ENCODE measurements around the gene HMX3.

The HMX3 gene

DNA sequence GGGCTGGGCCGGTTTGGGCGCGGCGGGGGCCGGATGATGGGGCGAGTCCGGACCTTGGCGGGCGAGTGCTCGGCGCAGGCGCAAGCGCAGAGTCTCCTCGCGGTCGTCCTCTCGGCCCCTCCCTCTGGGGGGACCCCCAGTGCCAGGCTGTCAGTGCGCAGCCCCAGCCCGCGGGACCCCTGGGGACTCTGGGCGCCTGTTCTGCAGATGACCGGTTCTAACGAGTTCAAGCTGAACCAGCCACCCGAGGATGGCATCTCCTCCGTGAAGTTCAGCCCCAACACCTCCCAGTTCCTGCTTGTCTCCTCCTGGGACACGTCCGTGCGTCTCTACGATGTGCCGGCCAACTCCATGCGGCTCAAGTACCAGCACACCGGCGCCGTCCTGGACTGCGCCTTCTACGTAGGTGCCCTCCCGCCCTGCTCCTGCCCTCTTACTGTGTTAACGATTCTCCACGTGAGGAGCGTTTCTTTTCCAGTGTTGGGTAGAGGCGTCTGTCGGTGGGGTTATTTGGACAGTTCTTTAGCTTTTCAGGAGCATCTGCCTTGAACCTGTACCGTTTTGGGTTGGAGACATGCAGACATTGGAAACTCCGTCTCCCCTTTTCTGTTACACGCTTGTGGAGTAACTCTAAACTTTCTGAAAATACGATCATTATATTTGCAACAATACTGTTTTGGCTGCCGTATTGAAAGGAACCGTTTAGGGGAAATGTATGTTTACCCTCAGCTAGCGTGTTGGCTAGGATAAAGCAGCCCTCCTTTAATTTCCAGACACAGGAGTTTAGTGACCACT, 19.1 kb downstream of the HMX3 start:
- H3K27ac ChIP-seq: peak overlapping the region; percentile 81
- no peak for TF ChIP-seq ZFX (IDR thresholded peaks at IDR 0.05; ENCODE audit: borderline replicate concordance)
- TF ChIP-seq, protein P1, sequence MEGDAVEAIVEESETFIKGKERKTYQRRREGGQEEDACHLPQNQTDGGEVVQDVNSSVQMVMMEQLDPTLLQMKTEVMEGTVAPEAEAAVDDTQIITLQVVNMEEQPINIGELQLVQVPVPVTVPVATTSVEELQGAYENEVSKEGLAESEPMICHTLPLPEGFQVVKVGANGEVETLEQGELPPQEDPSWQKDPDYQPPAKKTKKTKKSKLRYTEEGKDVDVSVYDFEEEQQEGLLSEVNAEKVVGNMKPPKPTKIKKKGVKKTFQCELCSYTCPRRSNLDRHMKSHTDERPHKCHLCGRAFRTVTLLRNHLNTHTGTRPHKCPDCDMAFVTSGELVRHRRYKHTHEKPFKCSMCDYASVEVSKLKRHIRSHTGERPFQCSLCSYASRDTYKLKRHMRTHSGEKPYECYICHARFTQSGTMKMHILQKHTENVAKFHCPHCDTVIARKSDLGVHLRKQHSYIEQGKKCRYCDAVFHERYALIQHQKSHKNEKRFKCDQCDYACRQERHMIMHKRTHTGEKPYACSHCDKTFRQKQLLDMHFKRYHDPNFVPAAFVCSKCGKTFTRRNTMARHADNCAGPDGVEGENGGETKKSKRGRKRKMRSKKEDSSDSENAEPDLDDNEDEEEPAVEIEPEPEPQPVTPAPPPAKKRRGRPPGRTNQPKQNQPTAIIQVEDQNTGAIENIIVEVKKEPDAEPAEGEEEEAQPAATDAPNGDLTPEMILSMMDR (IDR thresholded peaks at IDR 0.05): no peak

- TF ChIP-seq, protein P1 (IDR thresholded peaks at IDR 0.05): no peak
- TF ChIP-seq ZFX (IDR thresholded peaks at IDR 0.05; ENCODE audit: borderline replicate concordance): no peak
- no peak overlapping the region for H3K27ac ChIP-seq
These were observed 20.3 kb downstream of the HMX3 start for GRCh38 chr10:123156078-123156477.

DNA sequence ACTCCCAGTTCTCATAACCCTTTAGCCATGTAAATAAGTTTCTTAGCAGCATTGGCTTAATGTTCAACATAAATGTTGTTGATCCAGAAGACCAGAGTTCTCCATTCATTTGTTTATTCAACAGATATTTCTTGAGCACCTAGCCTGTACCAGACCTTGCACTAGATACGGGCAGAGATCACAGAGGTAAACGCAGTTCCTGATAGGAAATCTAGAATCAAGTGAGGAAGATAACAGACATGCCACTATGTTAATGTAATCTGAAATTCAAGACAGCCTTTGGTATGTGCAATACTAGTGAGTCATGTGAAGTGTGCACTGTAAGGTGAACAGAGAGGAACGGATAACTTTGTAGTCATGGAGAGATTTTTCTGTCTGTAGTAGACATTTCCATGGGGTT, 21.4 kb downstream of the HMX3 start:
- H3K27ac ChIP-seq: no peak overlapping the region
- TF ChIP-seq, protein P1 (IDR thresholded peaks at IDR 0.05): no peak
- TF ChIP-seq ZFX (IDR thresholded peaks at IDR 0.05; ENCODE audit: borderline replicate concordance): no peak

DNA sequence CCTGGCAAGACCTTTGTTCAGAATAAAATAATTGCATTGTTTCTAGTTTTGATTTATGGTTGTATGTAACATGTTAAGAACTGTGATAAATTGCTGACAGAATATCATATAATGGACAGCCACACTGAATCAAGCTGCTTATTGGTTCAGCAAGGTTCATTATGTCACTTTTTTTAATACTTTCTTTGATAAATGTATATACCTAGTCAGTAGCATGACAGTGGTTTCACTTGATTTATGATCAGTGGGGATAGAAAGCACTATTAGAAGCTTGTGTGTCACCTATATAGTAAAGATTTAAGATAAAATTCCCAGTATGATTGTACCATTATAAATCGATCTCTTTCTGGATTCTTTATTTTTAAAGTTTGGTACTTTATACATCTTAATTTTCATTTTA, 22.9 kb downstream of the HMX3 start:
- no peak overlapping the region for H3K27ac ChIP-seq
- no peak for TF ChIP-seq ZFX (IDR thresholded peaks at IDR 0.05; ENCODE audit: borderline replicate concordance)

- no peak overlapping the region for H3K27ac ChIP-seq
- TF ChIP-seq, protein P1 (IDR thresholded peaks at IDR 0.05): no peak
- TF ChIP-seq ZFX (IDR thresholded peaks at IDR 0.05; ENCODE audit: borderline replicate concordance): no peak
These were observed 24.7 kb downstream of the HMX3 start for GRCh38 chr10:123160311-123160980.

DNA sequence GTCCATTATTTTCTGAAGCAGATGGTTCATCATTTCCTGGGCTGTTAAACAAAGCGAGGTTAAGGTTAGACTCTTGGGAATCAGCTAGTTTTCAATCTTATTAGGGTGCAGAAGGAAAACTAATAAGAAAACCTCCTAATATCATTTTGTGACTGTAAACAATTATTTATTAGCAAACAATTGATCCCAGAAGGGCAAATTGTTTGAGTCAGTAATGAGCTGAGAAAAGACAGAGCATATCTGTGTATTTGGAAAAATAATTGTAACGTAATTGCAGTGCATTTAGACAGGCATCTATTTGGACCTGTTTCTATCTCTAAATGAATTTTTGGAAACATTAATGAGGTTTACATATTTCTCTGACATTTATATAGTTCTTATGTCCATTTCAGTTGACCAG, 28.5 kb downstream of the HMX3 start:
- TF ChIP-seq, protein P1 (IDR thresholded peaks at IDR 0.05): no peak
- no peak for TF ChIP-seq ZFX (IDR thresholded peaks at IDR 0.05; ENCODE audit: borderline replicate concordance)
- no peak overlapping the region for H3K27ac ChIP-seq

GRCh38 chr10:123165445-123166072, 29.8 kb downstream of the HMX3 start:
- H3K27ac ChIP-seq: no peak overlapping the region
- TF ChIP-seq, protein P1 (IDR thresholded peaks at IDR 0.05): 0 out of 2 replicates have a peak, but pooled peaks have one; percentile 13
- no peak for TF ChIP-seq ZFX (IDR thresholded peaks at IDR 0.05; ENCODE audit: borderline replicate concordance)
